Right lobe of liver (tissue), 4 donors: ENCODE results near the gene PBX2.

Experiments used
- POLR2A ChIP-seq: fragments of 450-650 bp; IDR thresholded peaks from one replicate; pipeline ENCODE4 v1.6.1; 2017; ENCODE audit warnings: antibody characterized with exemption, mild to moderate bottlenecking
- TF ChIP-seq, protein P1 (sequence below), 4 donors: fragments of 200-600 bp in 3 of 4; fragments of 450-650 bp in 1 of 4; IDR thresholded peaks; one replicate each; pipeline versions ENCODE4 v1.5.1 to v1.8.0; 2016 to 2022; ENCODE audit warnings: antibody characterized with exemption in 4 of 4, mild to moderate bottlenecking in 2 of 4
- donor health status: DM: no; HTN: no; CAD: no.
- donor health status: DM: no; HTN: no; CAD: no.
- donor health status: DM: no; HTN: yes; CAD: no.

DNA sequence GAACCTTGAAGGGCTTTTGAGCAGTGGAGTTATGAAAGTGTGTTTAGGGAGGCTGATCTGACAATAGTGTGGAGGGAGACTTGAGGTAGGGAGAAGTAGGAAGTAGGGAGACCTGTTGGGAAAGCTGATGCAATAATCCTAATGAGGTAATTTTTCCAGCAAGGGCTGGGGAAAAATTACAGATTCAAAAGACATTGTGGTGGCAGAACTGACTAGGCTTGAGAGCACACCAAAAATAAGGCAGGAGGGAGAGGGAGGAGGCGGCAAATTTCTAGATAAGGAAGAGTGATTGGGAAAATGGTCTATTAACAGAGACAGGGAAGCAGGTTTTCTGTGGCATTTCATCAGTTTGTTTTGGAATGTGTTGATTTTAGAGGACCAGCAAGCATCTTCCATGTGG lies 43.7 kb downstream of the PBX2 start:
- TF ChIP-seq, protein P1, sequence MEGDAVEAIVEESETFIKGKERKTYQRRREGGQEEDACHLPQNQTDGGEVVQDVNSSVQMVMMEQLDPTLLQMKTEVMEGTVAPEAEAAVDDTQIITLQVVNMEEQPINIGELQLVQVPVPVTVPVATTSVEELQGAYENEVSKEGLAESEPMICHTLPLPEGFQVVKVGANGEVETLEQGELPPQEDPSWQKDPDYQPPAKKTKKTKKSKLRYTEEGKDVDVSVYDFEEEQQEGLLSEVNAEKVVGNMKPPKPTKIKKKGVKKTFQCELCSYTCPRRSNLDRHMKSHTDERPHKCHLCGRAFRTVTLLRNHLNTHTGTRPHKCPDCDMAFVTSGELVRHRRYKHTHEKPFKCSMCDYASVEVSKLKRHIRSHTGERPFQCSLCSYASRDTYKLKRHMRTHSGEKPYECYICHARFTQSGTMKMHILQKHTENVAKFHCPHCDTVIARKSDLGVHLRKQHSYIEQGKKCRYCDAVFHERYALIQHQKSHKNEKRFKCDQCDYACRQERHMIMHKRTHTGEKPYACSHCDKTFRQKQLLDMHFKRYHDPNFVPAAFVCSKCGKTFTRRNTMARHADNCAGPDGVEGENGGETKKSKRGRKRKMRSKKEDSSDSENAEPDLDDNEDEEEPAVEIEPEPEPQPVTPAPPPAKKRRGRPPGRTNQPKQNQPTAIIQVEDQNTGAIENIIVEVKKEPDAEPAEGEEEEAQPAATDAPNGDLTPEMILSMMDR (IDR thresholded peaks at IDR 0.05): no peak
- no peak for TF ChIP-seq POLR2A
